HEK293 (cell line): ENCODE results near the gene ATOH8.

Source experiments
- CTCF ChIA-PET: fragments of 350-600 bp; formaldehyde crosslinking; extraction: SDS; loops from one replicate; lab custom pipeline; 2021; ENCODE audit warnings: antibody characterized with exemption; lab: Yijun Ruan, JAX
- POLR2A ChIA-PET: fragments of 300-600 bp; formaldehyde crosslinking; extraction: SDS; loops from one replicate; lab custom pipeline; 2020; ENCODE audit warnings: antibody characterized with exemption, inconsistent platforms; lab: Yijun Ruan, JAX
- H3K27ac ChIP-seq: fragments of 200-500 bp; sonication (Bioruptor generic); 2 replicates; pipeline ENCODE4 v1.5.1; 2014; ENCODE audit warnings: low read depth, low read length, control low read depth, inconsistent platforms; ENCODE audit errors: extremely low read depth
- H3K36me3 ChIP-seq, 2 experiments: fragments of 200-500 bp in 1 of 2; sonication (Bioruptor generic) in 1 of 2; 1 replicate in 1 of 2; 2 replicates in 1 of 2; pipeline ENCODE4 v1.5.1; 2014 to 2017; ENCODE audit warnings: inconsistent platforms in 2 of 2, low read length in 2 of 2; ENCODE audit not compliant: control insufficient read depth in 2 of 2, insufficient read depth in 1 of 2
- H3K4me1 ChIP-seq: fragments of 200-500 bp; sonication (Bioruptor generic); 2 replicates; pipeline ENCODE4 v1.5.1; 2014; ENCODE audit warnings: mild to moderate bottlenecking, low read length, inconsistent platforms; ENCODE audit not compliant: control insufficient read depth, insufficient read depth
- H3K4me3 ChIP-seq: 2 replicates; pipeline ENCODE4 v1.5.1; 2011; ENCODE audit warnings: low read depth, mild to moderate bottlenecking, control low read depth, low read length, moderate library complexity
- H3K9me3 ChIP-seq: fragments of 200-500 bp; sonication (Bioruptor generic); 2 replicates; pipeline ENCODE4 v1.5.1; 2014; ENCODE audit warnings: low read depth, low read length, inconsistent platforms; ENCODE audit not compliant: control insufficient read depth, insufficient read depth
- BCL11A ChIP-seq: fragments of 450-650 bp; formaldehyde crosslinking; IDR thresholded peaks from 2 replicates; pipeline ENCODE4 v1.5.1; 2016; ENCODE audit warnings: low read depth, missing biosample characterization, missing genetic modification characterization
- GLIS2 ChIP-seq: fragments of 450-650 bp; formaldehyde crosslinking; IDR thresholded peaks from 2 replicates; pipeline ENCODE4 v1.5.1; 2016; ENCODE audit warnings: missing biosample characterization, missing genetic modification characterization
- KLF8 ChIP-seq: fragments of 450-650 bp; formaldehyde crosslinking; IDR thresholded peaks from 2 replicates; pipeline ENCODE4 v1.5.1; 2016; ENCODE audit warnings: missing biosample characterization, missing genetic modification characterization
- REPIN1 ChIP-seq: fragments of 450-650 bp; formaldehyde crosslinking; IDR thresholded peaks from 2 replicates; pipeline ENCODE4 v1.5.1; 2017; ENCODE audit warnings: missing biosample characterization, missing genetic modification characterization, low read depth
- SP2 ChIP-seq: fragments of 450-650 bp; formaldehyde crosslinking; IDR thresholded peaks from 2 replicates; pipeline ENCODE4 v1.5.1; 2016; ENCODE audit warnings: missing biosample characterization, missing genetic modification characterization
- YY2 ChIP-seq: fragments of 450-650 bp; formaldehyde crosslinking; IDR thresholded peaks from 2 replicates; pipeline ENCODE4 v1.5.1; 2016; ENCODE audit warnings: missing biosample characterization, missing genetic modification characterization
- ZFP41 ChIP-seq: fragments of 450-650 bp; formaldehyde crosslinking; IDR thresholded peaks from 2 replicates; pipeline ENCODE4 v1.5.1; 2016; ENCODE audit warnings: missing biosample characterization, missing genetic modification characterization, borderline replicate concordance
- ZNF114 ChIP-seq: fragments of 450-650 bp; formaldehyde crosslinking; IDR thresholded peaks from 2 replicates; pipeline ENCODE4 v1.5.0; 2017; ENCODE audit warnings: missing biosample characterization, missing genetic modification characterization
- ZNF121 ChIP-seq: fragments of 450-650 bp; formaldehyde crosslinking; IDR thresholded peaks from 2 replicates; pipeline ENCODE4 v1.5.1; 2016; ENCODE audit warnings: missing biosample characterization, missing genetic modification characterization
- ZNF16 ChIP-seq: fragments of 450-650 bp; formaldehyde crosslinking; IDR thresholded peaks from 2 replicates; pipeline ENCODE4 v1.5.1; 2016; ENCODE audit warnings: low read depth, missing biosample characterization, missing genetic modification characterization
- ZNF24 ChIP-seq: fragments of 450-650 bp; formaldehyde crosslinking; IDR thresholded peaks from 2 replicates; pipeline ENCODE4 v1.5.1; 2016; ENCODE audit warnings: missing biosample characterization, missing genetic modification characterization
- ZNF248 ChIP-seq: fragments of 450-650 bp; formaldehyde crosslinking; IDR thresholded peaks from 2 replicates; pipeline ENCODE4 v1.5.1; 2017; ENCODE audit warnings: missing biosample characterization, missing genetic modification characterization
- ZNF391 ChIP-seq: fragments of 450-650 bp; formaldehyde crosslinking; IDR thresholded peaks from 2 replicates; pipeline ENCODE4 v1.5.1; 2016; ENCODE audit warnings: low read depth, missing biosample characterization, missing genetic modification characterization, borderline replicate concordance
- ZNF521 ChIP-seq: fragments of 450-650 bp; formaldehyde crosslinking; IDR thresholded peaks from 2 replicates; pipeline ENCODE4 v1.5.1; 2017; ENCODE audit warnings: missing biosample characterization, mild to moderate bottlenecking, missing genetic modification characterization
- ZNF558 ChIP-seq: fragments of 450-650 bp; formaldehyde crosslinking; IDR thresholded peaks from 2 replicates; pipeline ENCODE4 v1.5.1; 2016; ENCODE audit warnings: missing biosample characterization, missing genetic modification characterization
- ZSCAN23 ChIP-seq: fragments of 450-650 bp; formaldehyde crosslinking; IDR thresholded peaks from 2 replicates; pipeline ENCODE4 v1.5.1; 2016; ENCODE audit warnings: missing biosample characterization, missing genetic modification characterization
- TF ChIP-seq, protein P1 (sequence below): fragments of 450-650 bp; formaldehyde crosslinking; conservative IDR thresholded peaks from 2 replicates; pipeline ENCODE4 v1.5.1; 2016; ENCODE audit warnings: low read depth, missing biosample characterization, missing genetic modification characterization
- TF ChIP-seq, protein P2 (sequence below): fragments of 450-650 bp; formaldehyde crosslinking; IDR thresholded peaks from 2 replicates; pipeline ENCODE4 v1.5.1; 2017; ENCODE audit warnings: missing biosample characterization, missing genetic modification characterization
- TF ChIP-seq, protein P3 (sequence below): fragments of 450-650 bp; formaldehyde crosslinking; IDR thresholded peaks from 2 replicates; pipeline ENCODE4 v1.5.1; 2016; ENCODE audit warnings: missing biosample characterization, missing genetic modification characterization
- TF ChIP-seq, protein P4 (sequence below): fragments of 450-650 bp; formaldehyde crosslinking; optimal IDR thresholded peaks from 2 replicates; pipeline ENCODE3; 2016; ENCODE audit warnings: missing biosample characterization, mild to moderate bottlenecking, missing genetic modification characterization

The ATOH8 gene

DNA sequence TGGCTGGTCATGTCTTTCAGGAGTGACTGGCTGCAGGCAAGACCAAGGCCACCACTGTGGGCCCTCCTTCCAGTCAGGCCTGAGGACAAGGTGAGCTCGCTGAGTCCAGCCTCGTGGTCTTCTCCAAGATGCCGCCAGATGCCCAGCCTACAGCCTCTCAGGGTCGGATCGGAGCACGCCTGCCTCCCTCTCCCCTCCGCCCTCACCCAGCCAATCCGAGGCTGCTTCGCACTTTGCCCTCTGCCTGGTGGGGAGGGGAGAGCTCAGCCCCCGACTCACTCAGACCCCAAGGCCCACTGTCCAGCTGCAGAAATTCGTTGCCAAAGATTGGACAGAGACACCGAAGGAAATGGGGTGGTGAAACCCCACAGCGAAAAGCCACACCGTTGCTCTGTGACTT, 33.1 kb downstream of the ATOH8 start (continued):
- no peak for TF ChIP-seq ZNF121
- no peak for TF ChIP-seq ZNF24 (tag by site-specific recombination)
- TF ChIP-seq, protein P1, sequence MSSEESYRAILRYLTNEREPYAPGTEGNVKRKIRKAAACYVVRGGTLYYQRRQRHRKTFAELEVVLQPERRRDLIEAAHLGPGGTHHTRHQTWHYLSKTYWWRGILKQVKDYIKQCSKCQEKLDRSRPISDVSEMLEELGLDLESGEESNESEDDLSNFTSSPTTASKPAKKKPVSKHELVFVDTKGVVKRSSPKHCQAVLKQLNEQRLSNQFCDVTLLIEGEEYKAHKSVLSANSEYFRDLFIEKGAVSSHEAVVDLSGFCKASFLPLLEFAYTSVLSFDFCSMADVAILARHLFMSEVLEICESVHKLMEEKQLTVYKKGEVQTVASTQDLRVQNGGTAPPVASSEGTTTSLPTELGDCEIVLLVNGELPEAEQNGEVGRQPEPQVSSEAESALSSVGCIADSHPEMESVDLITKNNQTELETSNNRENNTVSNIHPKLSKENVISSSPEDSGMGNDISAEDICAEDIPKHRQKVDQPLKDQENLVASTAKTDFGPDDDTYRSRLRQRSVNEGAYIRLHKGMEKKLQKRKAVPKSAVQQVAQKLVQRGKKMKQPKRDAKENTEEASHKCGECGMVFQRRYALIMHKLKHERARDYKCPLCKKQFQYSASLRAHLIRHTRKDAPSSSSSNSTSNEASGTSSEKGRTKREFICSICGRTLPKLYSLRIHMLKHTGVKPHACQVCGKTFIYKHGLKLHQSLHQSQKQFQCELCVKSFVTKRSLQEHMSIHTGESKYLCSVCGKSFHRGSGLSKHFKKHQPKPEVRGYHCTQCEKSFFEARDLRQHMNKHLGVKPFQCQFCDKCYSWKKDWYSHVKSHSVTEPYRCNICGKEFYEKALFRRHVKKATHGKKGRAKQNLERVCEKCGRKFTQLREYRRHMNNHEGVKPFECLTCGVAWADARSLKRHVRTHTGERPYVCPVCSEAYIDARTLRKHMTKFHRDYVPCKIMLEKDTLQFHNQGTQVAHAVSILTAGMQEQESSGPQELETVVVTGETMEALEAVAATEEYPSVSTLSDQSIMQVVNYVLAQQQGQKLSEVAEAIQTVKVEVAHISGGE = no peak
- no peak for TF ChIP-seq BCL11A (tag by site-specific recombination)

DNA sequence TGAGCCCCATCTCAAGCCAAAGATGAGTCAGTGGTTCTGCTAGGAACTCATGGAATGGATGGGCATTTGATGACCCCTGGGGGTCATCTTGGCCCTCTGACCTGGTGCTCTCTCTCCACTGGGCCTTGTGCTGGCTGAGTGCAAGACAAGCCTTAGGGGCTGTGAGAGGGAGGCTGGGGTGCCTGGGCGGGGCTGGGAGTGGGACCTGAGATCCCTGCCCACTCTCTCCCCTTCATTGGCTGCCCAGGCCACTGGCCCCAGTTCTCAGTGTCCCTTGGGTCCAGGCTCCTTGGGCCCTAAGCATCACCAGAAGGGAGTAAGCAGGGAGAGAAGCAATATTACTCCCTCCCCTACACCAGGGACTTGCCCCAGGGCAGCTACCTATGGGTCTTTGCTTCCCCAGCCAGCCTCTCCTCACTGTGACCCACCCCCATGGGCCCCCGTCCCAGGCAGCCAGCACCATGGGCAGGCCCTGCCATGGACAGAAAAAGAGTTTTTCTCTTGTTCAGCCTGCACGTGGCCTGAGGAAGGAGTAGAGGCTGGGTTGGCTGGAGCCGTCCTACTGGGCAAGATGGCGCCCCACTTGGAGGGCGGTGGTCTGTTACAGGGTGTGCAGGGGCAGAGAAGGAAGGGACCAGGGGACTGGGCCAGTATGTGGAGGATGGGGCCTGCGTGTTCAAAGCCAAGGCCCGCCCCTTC, 33.6 kb downstream of the ATOH8 start:
- Histone ChIP-seq H3K36me3 (no peaks in the 10 kb centered on the region), H3K27ac (no peak overlapping the region), H3K9me3 (no peaks in the 10 kb centered on the region), H3K4me3 (no peak overlapping the region), H3K4me1 (peaks cover 8% of the 10 kb centered on the region; the same call in 1 of the 2 replicates)
- POLR2A ChIA-PET = no interaction called here
- CTCF ChIA-PET = interaction anchor here (1.2 kb wide), 1 partner anchor 58 kb away, joined by 3 read pairs; no protein-coding TSS in a partner anchor
- TF ChIP-seq REPIN1 (tag by site-specific recombination) (no peak), ZNF24 (tag by site-specific recombination) (no peak), ZNF521 (tag by site-specific recombination) (no peak), ZNF248 (tag by site-specific recombination) (no peak), ZNF558 (tag by site-specific recombination) (no peak), SP2 (tag by site-specific recombination) (no peak), ZSCAN23 (tag by site-specific recombination) (no peak), ZNF391 (no peak), ZNF114 (tag by site-specific recombination) (no peak), KLF8 (tag by site-specific recombination) (no peak), ZNF16 (tag by site-specific recombination) (no peak), YY2 (tag by site-specific recombination) (no peak), GLIS2 (no peak), ZFP41 (tag by site-specific recombination) (no peak)
- TF ChIP-seq, protein P2, sequence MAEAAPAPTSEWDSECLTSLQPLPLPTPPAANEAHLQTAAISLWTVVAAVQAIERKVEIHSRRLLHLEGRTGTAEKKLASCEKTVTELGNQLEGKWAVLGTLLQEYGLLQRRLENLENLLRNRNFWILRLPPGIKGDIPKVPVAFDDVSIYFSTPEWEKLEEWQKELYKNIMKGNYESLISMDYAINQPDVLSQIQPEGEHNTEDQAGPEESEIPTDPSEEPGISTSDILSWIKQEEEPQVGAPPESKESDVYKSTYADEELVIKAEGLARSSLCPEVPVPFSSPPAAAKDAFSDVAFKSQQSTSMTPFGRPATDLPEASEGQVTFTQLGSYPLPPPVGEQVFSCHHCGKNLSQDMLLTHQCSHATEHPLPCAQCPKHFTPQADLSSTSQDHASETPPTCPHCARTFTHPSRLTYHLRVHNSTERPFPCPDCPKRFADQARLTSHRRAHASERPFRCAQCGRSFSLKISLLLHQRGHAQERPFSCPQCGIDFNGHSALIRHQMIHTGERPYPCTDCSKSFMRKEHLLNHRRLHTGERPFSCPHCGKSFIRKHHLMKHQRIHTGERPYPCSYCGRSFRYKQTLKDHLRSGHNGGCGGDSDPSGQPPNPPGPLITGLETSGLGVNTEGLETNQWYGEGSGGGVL (tag by site-specific recombination) = no peak
- TF ChIP-seq, protein P3, sequence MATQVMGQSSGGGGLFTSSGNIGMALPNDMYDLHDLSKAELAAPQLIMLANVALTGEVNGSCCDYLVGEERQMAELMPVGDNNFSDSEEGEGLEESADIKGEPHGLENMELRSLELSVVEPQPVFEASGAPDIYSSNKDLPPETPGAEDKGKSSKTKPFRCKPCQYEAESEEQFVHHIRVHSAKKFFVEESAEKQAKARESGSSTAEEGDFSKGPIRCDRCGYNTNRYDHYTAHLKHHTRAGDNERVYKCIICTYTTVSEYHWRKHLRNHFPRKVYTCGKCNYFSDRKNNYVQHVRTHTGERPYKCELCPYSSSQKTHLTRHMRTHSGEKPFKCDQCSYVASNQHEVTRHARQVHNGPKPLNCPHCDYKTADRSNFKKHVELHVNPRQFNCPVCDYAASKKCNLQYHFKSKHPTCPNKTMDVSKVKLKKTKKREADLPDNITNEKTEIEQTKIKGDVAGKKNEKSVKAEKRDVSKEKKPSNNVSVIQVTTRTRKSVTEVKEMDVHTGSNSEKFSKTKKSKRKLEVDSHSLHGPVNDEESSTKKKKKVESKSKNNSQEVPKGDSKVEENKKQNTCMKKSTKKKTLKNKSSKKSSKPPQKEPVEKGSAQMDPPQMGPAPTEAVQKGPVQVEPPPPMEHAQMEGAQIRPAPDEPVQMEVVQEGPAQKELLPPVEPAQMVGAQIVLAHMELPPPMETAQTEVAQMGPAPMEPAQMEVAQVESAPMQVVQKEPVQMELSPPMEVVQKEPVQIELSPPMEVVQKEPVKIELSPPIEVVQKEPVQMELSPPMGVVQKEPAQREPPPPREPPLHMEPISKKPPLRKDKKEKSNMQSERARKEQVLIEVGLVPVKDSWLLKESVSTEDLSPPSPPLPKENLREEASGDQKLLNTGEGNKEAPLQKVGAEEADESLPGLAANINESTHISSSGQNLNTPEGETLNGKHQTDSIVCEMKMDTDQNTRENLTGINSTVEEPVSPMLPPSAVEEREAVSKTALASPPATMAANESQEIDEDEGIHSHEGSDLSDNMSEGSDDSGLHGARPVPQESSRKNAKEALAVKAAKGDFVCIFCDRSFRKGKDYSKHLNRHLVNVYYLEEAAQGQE (tag by site-specific recombination) = no peak
- TF ChIP-seq, protein P4, sequence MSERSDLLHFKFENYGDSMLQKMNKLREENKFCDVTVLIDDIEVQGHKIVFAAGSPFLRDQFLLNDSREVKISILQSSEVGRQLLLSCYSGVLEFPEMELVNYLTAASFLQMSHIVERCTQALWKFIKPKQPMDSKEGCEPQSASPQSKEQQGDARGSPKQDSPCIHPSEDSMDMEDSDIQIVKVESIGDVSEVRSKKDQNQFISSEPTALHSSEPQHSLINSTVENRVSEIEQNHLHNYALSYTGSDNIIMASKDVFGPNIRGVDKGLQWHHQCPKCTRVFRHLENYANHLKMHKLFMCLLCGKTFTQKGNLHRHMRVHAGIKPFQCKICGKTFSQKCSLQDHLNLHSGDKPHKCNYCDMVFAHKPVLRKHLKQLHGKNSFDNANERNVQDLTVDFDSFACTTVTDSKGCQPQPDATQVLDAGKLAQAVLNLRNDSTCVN = no peak
